Loucy (cell line): ENCODE results near the gene FAM20C.

ENCODE experiments used
- CTCF ChIP-seq: fragments of 200-600 bp; sonication (generic); conservative IDR thresholded peaks from 2 replicates; pipeline ENCODE4 v1.5.1; 2014; ENCODE audit warnings: mild to moderate bottlenecking, antibody characterized with exemption, low read length
- EZH2phosphoT487 ChIP-seq: fragments of 200-600 bp; IDR thresholded peaks from 2 replicates; pipeline ENCODE4 v1.6.1; 2018; ENCODE audit warnings: antibody characterized with exemption, mild to moderate bottlenecking, moderate library complexity, borderline replicate concordance

- no peak for TF ChIP-seq CTCF
- TF ChIP-seq EZH2phosphoT487, result no peak
Observed at GRCh38 chr7:289209-289755, 96.9 kb downstream of the FAM20C start.
